ENCODE measurements around the gene NSFL1C.

DNA sequence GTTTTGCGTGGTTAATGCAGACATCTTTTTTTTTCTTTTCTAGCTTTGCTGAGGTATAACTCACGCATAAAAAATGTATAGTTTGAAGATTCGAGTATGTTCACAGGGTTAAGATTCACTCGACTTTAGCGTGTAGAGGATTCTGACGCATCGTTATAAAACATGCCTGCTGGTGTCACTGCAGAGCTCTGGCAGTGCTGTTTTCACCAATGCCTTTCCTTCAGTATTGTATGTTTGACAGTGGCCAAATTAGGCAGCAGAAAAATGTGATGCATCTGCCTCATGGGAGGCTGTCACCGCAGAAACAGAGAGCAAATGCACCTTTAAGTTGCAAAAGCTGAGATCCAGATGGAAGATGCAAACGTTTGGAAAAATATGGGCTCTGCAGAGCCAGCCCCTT lies 42.6 kb upstream of the NSFL1C start:
- TF ChIP-seq YY1 (IDR thresholded peaks at IDR 0.05; ENCODE audit: low read depth): no peak
- TF ChIP-seq MEF2A (IDR thresholded peaks at IDR 0.05; ENCODE audit: borderline replicate concordance, low read depth): no peak
- TF ChIP-seq FOXM1 (IDR thresholded peaks at IDR 0.05; ENCODE audit: low read depth): no peak
- no peak for TF ChIP-seq TCF12 (IDR thresholded peaks at IDR 0.05)
- no peak for TF ChIP-seq RXRA (IDR thresholded peaks at IDR 0.05; ENCODE audit: borderline replicate concordance, low read depth)
- no peak for TF ChIP-seq EZH2phosphoT487 (IDR thresholded peaks at IDR 0.05; ENCODE audit: borderline replicate concordance, low read depth)
- peak; percentile 58 for TF ChIP-seq RAD21 (IDR thresholded peaks at IDR 0.05; ENCODE audit: low read length)
- TF ChIP-seq, protein P1, sequence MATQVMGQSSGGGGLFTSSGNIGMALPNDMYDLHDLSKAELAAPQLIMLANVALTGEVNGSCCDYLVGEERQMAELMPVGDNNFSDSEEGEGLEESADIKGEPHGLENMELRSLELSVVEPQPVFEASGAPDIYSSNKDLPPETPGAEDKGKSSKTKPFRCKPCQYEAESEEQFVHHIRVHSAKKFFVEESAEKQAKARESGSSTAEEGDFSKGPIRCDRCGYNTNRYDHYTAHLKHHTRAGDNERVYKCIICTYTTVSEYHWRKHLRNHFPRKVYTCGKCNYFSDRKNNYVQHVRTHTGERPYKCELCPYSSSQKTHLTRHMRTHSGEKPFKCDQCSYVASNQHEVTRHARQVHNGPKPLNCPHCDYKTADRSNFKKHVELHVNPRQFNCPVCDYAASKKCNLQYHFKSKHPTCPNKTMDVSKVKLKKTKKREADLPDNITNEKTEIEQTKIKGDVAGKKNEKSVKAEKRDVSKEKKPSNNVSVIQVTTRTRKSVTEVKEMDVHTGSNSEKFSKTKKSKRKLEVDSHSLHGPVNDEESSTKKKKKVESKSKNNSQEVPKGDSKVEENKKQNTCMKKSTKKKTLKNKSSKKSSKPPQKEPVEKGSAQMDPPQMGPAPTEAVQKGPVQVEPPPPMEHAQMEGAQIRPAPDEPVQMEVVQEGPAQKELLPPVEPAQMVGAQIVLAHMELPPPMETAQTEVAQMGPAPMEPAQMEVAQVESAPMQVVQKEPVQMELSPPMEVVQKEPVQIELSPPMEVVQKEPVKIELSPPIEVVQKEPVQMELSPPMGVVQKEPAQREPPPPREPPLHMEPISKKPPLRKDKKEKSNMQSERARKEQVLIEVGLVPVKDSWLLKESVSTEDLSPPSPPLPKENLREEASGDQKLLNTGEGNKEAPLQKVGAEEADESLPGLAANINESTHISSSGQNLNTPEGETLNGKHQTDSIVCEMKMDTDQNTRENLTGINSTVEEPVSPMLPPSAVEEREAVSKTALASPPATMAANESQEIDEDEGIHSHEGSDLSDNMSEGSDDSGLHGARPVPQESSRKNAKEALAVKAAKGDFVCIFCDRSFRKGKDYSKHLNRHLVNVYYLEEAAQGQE (IDR thresholded peaks at IDR 0.05; ENCODE audit: low read depth, low read length): no peak
- TF ChIP-seq, protein P2, sequence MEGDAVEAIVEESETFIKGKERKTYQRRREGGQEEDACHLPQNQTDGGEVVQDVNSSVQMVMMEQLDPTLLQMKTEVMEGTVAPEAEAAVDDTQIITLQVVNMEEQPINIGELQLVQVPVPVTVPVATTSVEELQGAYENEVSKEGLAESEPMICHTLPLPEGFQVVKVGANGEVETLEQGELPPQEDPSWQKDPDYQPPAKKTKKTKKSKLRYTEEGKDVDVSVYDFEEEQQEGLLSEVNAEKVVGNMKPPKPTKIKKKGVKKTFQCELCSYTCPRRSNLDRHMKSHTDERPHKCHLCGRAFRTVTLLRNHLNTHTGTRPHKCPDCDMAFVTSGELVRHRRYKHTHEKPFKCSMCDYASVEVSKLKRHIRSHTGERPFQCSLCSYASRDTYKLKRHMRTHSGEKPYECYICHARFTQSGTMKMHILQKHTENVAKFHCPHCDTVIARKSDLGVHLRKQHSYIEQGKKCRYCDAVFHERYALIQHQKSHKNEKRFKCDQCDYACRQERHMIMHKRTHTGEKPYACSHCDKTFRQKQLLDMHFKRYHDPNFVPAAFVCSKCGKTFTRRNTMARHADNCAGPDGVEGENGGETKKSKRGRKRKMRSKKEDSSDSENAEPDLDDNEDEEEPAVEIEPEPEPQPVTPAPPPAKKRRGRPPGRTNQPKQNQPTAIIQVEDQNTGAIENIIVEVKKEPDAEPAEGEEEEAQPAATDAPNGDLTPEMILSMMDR (IDR thresholded peaks at IDR 0.05): peak; percentile 58
